ENCODE data around the gene ADAMTSL4.
A peak's percentile ranks its signal among the peaks of the same experiment; 100 is the strongest.
"Not testable (repeated sequence)": the region's sequence is repeated elsewhere in the genome, so short reads cannot be mapped to it uniquely, and the experiment has no call there.

Gene ADAMTSL4

GRCh38 chr1:150555198-150555970 is 6.2 kb downstream of the ADAMTSL4 start:
- no peak for DNase-seq (ENCODE audit: low read depth)

DNA sequence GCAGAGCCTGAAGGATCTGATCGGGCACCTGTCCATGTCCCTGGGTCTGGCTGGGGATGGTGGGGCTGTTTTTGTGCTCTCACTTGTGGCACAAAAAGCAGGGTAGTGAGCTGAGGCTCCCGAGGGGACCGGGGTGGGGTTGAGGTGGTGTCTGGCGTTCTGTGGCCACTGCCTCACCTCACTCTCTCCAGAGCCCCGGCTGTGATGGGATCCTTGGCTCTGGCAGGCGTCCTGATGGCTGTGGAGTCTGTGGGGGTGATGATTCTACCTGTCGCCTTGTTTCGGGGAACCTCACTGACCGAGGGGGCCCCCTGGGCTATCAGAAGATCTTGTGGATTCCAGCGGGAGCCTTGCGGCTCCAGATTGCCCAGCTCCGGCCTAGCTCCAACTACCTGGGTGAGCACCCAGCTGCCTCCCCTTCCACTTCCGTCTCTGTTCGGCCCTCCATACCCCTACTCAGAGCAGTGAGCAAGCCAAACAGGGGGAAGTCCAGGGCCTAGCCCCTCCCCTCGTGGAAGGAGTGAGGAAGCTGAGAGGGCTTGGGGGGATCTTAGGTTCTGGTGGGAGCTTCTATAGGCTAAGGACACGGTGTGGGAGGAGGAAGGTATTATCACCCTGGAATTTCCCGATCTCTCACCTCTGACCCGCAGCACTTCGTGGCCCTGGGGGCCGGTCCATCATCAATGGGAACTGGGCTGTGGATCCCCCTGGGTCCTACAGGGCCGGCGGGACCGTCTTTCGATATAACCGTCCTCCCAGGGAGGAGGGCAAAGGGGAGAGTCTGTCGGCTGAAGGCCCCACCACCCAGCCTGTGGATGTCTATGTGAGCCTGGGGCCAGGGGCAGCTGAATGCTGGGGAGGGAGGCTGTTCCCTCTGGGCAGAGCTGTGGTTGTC is 7.0 kb downstream of the ADAMTSL4 start:
- no peak for DNase-seq (ENCODE audit: low read depth)

DNA sequence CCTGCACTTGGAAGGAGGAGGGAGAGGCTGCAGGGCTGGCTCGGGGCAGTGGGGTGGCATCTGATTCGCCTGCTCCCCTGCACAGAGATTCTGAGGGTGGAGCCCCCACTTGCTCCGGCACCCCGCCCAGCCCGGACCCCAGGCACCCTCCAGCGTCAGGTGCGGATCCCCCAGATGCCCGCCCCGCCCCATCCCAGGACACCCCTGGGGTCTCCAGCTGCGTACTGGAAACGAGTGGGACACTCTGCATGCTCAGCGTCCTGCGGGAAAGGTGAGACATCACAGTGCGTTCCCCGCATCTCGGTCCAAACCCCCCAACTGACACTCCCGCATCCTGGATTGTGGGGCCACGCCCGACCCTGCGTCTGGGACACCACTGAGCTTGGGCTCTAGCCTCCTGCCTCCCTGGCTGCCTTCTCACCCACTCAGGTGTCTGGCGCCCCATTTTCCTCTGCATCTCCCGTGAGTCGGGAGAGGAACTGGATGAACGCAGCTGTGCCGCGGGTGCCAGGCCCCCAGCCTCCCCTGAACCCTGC is 7.9 kb downstream of the ADAMTSL4 start:
- no peak for DNase-seq (ENCODE audit: low read depth)

GRCh38 chr1:150557813-150558212 is 8.6 kb downstream of the ADAMTSL4 start:
- DNase-seq (ENCODE audit: low read depth) = no peak

DNA sequence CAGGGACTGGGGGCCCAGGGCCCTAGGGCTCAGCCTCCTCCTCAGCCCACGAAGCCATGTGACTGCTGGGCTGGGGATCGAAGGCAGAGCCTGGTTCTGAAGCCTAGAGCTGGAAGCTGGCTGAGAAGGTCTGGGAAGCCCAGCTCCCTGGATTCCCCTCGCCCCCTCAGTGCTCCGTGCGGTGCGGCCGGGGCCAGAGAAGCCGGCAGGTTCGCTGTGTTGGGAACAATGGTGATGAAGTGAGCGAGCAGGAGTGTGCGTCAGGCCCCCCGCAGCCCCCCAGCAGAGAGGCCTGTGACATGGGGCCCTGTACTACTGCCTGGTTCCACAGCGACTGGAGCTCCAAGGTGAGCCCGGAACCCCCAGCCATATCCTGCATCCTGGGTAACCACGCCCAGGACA is 9.1 kb downstream of the ADAMTSL4 start:
- no peak for DNase-seq (ENCODE audit: low read depth)

DNA sequence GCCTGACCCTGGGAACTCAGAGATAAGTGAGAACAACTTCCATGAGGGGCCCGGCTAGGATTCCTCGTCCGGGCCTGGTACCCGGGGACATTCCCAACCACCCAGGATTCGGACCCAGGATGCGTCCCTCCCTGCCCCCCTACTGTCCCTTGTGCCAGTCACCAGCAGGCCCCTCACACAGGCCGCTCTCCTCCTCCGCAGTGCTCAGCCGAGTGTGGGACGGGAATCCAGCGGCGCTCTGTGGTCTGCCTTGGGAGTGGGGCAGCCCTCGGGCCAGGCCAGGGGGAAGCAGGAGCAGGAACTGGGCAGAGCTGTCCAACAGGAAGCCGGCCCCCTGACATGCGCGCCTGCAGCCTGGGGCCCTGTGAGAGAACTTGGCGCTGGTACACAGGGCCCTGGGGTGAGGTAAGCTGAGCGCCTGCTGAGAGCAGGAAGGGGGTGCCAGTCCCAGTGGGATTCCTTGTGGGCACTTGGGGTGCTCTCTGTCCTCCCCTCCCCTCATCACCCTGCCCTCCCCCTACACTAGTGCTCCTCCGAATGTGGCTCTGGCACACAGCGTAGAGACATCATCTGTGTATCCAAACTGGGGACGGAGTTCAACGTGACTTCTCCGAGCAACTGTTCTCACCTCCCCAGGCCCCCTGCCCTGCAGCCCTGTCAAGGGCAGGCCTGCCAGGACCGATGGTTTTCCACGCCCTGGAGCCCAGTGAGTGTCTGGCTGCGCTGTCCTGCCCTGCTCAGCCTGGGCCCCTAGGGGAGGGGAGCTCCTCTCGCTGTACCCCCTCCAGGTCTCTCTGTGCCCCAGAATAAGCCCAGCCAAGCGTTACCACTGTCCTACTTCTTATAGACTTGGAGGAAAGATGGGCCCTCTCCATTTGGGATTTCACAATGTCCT is 9.8 kb downstream of the ADAMTSL4 start:
- DNase-seq (ENCODE audit: low read depth) = no peak

DNA sequence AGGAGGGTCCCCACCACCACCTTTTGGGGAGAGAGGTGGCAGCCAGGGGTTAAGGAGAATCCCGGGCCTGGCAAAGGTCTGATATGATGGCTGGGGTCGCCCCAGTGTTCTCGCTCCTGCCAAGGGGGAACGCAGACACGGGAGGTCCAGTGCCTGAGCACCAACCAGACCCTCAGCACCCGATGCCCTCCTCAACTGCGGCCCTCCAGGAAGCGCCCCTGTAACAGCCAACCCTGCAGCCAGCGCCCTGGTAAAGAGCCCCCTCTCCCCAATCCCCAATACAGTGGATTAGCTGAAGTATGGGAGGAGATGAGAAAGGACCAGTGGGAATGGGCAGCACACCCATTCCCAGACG is 10.4 kb downstream of the ADAMTSL4 start:
- DNase-seq (ENCODE audit: low read depth) = no peak

GRCh38 chr1:150560011-150560438 is 10.8 kb downstream of the ADAMTSL4 start:
- no peak for DNase-seq (ENCODE audit: low read depth)

- no peak for DNase-seq (ENCODE audit: low read depth)
These were observed 11.5 kb downstream of the ADAMTSL4 start for GRCh38 chr1:150560576-150561253.

GRCh38 chr1:150561254-150561973 is 12.2 kb downstream of the ADAMTSL4 start:
- DNase-seq (ENCODE audit: low read depth) = peak; percentile 93

DNA sequence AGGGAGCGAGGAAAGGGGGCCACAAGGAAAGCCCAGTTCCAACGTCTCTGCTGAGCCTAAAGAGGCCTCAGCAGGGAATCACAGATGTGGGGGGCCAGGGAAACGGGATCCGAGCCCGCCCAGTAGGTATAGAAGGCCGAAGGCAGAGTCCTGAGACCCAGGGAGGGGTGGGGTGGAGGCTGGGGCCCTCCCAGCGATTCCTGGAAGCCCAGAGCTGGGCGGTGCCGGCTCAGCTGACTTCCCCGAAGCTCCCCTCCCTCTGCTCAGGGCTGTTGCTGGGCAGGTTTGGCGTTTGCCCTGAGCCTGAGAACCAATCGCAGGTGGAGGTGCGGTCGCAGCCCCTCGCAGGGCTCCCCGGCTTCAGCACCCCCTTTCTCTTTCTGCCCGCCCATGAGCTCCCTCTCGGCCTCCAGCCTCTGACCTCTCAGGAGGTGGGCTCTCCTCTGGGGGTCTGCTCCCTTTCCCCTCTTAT is 12.8 kb downstream of the ADAMTSL4 start:
- no peak for DNase-seq (ENCODE audit: low read depth)

DNA sequence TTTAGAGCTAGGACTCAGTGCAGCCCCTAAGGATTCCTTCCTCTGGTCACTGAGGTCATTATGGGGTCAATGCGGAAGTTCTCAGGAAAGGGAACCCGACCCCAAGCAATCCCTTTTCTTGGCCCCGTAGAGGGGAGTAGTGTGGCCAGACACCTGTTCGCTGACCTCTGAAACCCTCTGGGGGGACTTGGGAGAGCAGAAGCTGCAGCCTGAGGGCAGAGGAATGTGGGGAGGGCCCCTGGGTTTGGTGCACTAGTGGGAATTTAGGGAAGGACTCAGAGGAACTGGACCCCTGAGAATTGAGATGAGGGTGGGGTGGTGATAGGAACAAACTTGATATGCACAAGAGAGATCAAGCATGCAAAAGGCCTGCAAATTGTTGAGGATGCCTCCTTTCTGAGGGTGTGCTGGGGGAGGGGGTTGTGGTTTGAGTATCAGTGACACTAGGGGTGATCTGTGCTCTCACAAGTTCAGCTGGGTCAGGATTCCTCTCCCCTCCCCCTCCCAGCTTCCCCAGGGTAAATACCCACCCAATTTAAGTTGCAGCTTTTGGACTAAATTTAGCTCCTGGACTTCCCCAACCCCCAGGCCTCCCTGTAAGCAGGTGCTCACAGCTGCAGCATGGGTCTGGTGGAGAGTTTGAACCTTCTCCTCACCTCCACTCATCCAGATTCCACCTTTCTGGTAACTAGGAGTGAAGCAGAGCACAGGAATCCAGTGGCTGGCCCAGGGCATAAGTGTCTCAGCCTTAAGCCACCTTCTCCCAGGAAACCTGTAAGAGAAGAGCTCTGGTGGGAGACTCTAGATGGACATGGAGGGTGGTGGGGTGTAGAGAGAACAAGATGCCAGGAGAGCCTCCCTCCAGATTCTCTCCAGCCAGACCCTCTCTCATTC is 13.5 kb downstream of the ADAMTSL4 start:
- no peak for DNase-seq (ENCODE audit: low read depth)

DNA sequence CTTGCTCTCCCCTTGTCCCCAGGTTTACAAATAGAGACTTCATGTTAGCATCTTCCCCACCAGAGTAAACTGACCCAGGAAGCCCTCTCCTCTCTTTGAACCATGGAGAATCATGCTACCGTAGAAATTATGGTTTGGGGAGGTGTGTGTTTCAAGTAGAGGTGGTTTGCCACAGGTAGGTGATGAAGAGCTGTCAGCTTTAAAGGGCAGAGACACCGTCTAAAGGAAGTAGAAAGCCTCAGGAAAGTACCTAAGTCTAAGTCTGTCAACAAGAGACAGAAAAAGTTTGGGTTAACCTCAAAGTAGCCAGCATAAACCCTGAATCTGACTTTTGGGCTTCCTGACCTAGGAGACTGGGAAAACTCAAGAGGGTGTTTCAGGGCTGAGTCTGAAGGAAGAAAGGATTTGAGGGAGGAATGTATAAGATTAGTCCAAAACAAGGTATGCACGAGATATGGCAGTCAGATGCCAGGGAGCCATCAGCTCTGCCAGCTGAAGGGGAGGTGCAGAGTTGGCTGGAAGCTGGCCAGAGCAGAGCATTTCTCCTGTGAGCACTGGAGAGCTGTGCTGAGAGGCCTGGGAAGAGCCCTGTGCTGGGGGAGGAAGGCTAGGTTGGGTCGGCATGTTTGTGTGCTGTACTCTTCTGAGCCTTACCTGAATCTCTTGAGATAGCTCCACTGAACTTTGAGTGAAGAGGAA is 14.3 kb downstream of the ADAMTSL4 start:
- no peak for DNase-seq (ENCODE audit: low read depth)

DNA sequence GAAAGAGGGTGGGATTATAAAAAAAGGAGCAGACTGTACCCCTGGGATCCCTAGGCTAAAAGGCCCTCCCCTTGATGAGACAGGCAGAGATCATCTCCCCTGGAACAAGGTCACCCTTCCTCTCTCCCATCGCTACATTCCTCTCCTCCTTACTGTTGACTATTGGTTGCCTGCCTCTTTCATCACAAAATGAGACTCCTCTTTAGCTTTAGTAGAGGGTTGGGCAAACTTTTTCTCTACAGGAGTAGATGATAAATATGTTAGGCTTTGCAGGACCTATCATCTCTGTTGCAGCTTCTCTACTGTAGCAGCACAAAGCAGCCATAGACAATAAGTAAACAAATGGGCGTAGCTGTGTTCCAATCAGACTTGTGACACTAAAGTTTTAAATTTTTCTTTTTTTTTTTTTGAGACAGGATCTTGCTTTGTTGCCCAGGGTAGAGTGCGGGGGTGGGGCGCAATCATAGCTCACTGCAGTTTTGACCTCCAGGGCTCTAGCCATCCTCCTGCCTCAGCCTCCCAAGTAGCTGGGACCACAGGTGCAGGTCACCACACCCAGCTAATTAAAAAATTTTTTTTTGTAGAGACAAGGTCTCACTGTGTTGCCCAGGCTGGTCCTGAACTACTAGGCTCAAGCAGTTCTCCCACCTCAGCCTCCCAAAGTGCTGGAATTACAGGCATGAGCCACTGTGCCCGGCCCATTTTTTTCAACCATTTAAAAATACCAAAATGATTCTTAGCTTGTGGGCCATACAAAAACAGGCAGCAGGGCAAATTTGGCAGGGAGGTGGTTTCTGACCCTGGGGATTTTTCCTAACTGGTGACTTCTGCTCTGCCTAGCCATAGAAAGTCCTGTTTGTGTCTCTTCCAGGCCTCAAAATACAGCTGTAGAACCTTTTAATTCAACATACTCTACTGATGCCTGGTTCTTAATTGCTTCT is 15.1 kb downstream of the ADAMTSL4 start:
- no peak for DNase-seq (ENCODE audit: low read depth)

GRCh38 chr1:150565240-150565991 is 16.2 kb downstream of the ADAMTSL4 start:
- DNase-seq (ENCODE audit: low read depth) = not testable (repeated sequence)

GRCh38 chr1:150566589-150567340 is 17.6 kb downstream of the ADAMTSL4 start:
- DNase-seq (ENCODE audit: low read depth) = no peak

Data from HS-5 (cell line).